Activated CD8-positive, alpha-beta memory T cell treated with anti-CD3 and anti-CD28 coated beads, Interleukin-2, amount 10 ng/mL, durations not matched to agents 7 days and 5 days (primary cell): ENCODE results near the gene TAS1R3. TPM values are rescaled to one million over a fixed set of nuclear protein-coding genes. Genes with fewer than 3 reads are reported as not detected.

Source experiments
- ATAC-seq: fragments of 150-1000 bp; cut with Tn5 transposase; one replicate; pipeline ENCODE4 v1.10.0; 2021; ENCODE audit warnings: moderate library complexity
- CTCF ChIA-PET: fragments of 350-600 bp; sonication (Branson Sonifier 250); formaldehyde crosslinking; loops from one replicate; lab custom pipeline; 2021; ENCODE audit warnings: antibody characterized with exemption; lab: Charles Lee
- DNase-seq: peaks from one replicate; pipeline ENCODE4 v3.0.0-alpha.2; 2020
- H3K27ac Mint-ChIP-seq: one replicate; pipeline ENCODE4 v1.8.0; 2021; ENCODE audit warnings: mild to moderate bottlenecking, mixed read lengths
- H3K27me3 Mint-ChIP-seq: one replicate; pipeline ENCODE4 v1.8.0; 2021; ENCODE audit warnings: mixed read lengths
- H3K36me3 Mint-ChIP-seq: one replicate; pipeline ENCODE4 v1.8.0; 2021; ENCODE audit warnings: mild to moderate bottlenecking, mixed read lengths
- H3K4me1 Mint-ChIP-seq: one replicate; pipeline ENCODE4 v1.8.0; 2021; ENCODE audit warnings: mixed read lengths
- H3K4me3 Mint-ChIP-seq: one replicate; pipeline ENCODE4 v1.8.0; 2021; ENCODE audit warnings: mild to moderate bottlenecking, moderate library complexity, mixed read lengths
- H3K9me3 Mint-ChIP-seq: one replicate; pipeline ENCODE4 v1.8.0; 2022; ENCODE audit warnings: low read depth, mixed read lengths
- total RNA-seq, 2 experiments: library from RNA; stranded (reverse); gene quantifications; one replicate each; pipeline ENCODE4 v1.2.3, GENCODE V29; 2021

The TAS1R3 gene
- total RNA-seq, 2 experiments from 2014 or later, result 0.77 to 0.82 TPM

DNA sequence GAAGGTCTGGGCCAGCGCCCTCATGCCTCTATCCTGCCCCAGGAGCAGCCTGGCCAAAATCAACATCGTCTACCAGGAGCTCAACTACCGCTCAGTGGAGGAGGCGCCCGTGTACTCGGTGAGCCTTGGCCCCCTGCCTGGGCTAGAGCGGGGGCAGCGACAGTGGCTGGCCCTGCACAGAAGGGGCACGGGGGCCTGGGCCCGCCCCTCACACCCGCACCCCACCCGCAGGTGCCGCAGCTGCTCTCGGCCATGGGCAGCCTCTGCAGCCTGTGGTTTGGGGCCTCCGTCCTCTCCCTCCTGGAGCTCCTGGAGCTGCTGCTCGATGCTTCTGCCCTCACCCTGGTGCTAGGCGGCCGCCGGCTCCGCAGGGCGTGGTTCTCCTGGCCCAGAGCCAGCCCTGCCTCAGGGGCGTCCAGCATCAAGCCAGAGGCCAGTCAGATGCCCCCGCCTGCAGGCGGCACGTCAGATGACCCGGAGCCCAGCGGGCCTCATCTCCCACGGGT is 40.0 kb upstream of the TAS1R3 start:
- H3K36me3 Mint-ChIP-seq, result no peaks in the 10 kb centered on the region
- H3K27me3 Mint-ChIP-seq, result no peaks in the 10 kb centered on the region
- no peak for ATAC-seq
- CTCF ChIA-PET, result interaction anchor here (0.9 to 3.2 kb wide), 13 partner anchors 14 to 307 kb away, joined by 3 to 58 read pairs (median 5); partner anchors contain the start of gene UBE2J2
- no peak overlapping the region for H3K4me3 Mint-ChIP-seq
- H3K9me3 Mint-ChIP-seq, result no peaks in the 10 kb centered on the region
- H3K27ac Mint-ChIP-seq, result no peak overlapping the region
- no peak for DNase-seq
- H3K4me1 Mint-ChIP-seq, result no peaks in the 10 kb centered on the region

DNA sequence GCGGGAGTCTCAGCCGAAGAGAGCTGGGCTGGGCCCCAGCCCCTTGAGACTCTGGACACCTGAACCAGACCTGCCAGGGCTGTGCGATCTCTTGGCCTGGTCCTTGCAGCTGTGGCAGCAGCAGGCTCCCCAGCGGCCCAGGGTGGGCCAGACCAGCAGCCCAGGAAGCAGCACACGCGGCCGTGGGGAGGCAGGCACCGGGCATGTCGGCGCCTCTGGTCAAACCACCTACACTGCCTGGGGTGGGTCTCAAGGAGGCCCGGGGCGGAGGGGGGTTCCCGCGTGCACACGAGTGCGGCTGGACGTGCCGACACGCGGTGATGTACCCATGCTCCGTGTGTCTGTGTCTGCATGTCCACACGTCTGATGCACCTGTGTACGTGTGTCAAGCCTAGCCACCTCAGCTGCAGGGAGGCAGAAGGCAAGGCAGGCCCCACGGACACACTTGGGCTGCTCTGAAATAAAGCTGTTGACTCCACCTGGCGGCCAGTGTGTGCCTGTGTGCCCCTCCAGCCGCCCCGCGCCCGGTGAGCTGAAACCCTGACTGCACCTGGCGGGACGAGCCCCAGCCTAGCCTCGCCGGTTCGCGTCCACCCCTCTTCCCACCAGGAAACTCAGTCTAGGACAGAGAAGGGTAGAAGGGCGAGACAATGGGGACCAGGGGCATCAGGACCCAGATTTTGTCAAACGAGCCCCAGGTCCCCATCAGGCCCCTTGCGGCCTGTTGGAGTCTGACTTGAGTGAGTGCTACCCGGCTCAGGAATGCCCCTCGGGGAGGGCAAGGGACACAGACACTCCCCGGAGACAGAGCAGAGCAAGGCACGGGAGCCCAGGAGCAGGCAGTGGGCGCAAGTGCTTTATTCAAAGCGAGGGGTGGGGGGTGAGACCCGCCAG is 39.3 kb upstream of the TAS1R3 start:
- no peaks in the 10 kb centered on the region for H3K36me3 Mint-ChIP-seq
- H3K27me3 Mint-ChIP-seq, result no peaks in the 10 kb centered on the region
- no peak overlapping the region for H3K27ac Mint-ChIP-seq
- DNase-seq, result peak; percentile 74
- ATAC-seq, result peak; percentile 72
- H3K9me3 Mint-ChIP-seq, result no peaks in the 10 kb centered on the region
- CTCF ChIA-PET, result interaction anchor here (0.7 to 3.2 kb wide), 14 partner anchors 11 to 307 kb away, joined by 3 to 58 read pairs (median 5); partner anchors contain the start of gene UBE2J2
- no peak overlapping the region for H3K4me3 Mint-ChIP-seq
- no peaks in the 10 kb centered on the region for H3K4me1 Mint-ChIP-seq

DNA sequence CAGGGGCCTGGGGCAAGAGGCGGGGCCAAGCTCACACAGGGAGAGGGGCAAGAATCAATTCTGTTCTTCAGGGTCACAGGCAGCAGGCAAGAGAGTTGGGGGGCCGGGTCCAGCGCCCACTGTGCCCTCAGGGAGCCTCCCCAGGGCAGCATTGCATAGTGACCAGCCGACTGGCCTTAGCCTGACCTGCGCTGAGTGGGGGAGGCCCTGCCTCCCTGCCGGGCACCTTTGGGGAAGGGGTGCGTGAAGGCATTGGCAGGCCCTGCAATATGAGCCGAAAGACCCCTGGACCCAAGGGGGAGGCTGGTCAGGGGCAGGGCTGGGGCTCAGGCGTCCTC is 38.7 kb upstream of the TAS1R3 start:
- H3K4me3 Mint-ChIP-seq, result no peak overlapping the region
- ATAC-seq, result no peak
- H3K9me3 Mint-ChIP-seq, result no peaks in the 10 kb centered on the region
- H3K4me1 Mint-ChIP-seq, result no peaks in the 10 kb centered on the region
- H3K36me3 Mint-ChIP-seq, result no peaks in the 10 kb centered on the region
- CTCF ChIA-PET, result interaction anchor here (0.7 to 3.2 kb wide), 12 partner anchors 11 to 308 kb away, joined by 3 to 58 read pairs (median 6); no protein-coding TSS in a partner anchor
- DNase-seq, result no peak
- no peak overlapping the region for H3K27ac Mint-ChIP-seq
- no peaks in the 10 kb centered on the region for H3K27me3 Mint-ChIP-seq

DNA sequence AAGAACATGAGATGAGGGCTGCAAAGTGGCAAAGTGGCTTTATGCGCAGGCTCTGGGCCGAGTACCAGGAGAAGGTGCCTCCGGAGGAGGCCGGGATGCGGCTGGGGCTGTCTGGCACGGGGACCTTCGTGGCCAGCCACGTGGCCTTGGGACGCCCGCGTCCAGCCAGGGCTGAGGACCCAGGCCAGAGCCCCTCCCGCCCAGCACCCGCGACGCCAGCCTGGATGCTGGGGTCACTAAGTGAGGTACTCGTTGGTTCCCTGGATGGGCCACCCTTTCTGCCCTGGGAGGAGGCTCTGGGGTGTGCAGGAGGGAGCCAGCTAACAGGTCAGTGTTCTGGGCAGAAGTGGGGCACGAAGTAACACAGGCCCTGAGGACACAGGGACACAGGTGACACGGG is 38.2 kb upstream of the TAS1R3 start:
- no peaks in the 10 kb centered on the region for H3K36me3 Mint-ChIP-seq
- H3K27ac Mint-ChIP-seq, result no peak overlapping the region
- CTCF ChIA-PET, result interaction anchor here (1.4 to 3.2 kb wide), 4 partner anchors 12 to 170 kb away, joined by 3 to 58 read pairs (median 6); no protein-coding TSS in a partner anchor
- H3K9me3 Mint-ChIP-seq, result no peaks in the 10 kb centered on the region
- ATAC-seq (no peak), DNase-seq (no peak)
- no peaks in the 10 kb centered on the region for H3K4me1 Mint-ChIP-seq
- no peak overlapping the region for H3K4me3 Mint-ChIP-seq
- H3K27me3 Mint-ChIP-seq, result no peaks in the 10 kb centered on the region

DNA sequence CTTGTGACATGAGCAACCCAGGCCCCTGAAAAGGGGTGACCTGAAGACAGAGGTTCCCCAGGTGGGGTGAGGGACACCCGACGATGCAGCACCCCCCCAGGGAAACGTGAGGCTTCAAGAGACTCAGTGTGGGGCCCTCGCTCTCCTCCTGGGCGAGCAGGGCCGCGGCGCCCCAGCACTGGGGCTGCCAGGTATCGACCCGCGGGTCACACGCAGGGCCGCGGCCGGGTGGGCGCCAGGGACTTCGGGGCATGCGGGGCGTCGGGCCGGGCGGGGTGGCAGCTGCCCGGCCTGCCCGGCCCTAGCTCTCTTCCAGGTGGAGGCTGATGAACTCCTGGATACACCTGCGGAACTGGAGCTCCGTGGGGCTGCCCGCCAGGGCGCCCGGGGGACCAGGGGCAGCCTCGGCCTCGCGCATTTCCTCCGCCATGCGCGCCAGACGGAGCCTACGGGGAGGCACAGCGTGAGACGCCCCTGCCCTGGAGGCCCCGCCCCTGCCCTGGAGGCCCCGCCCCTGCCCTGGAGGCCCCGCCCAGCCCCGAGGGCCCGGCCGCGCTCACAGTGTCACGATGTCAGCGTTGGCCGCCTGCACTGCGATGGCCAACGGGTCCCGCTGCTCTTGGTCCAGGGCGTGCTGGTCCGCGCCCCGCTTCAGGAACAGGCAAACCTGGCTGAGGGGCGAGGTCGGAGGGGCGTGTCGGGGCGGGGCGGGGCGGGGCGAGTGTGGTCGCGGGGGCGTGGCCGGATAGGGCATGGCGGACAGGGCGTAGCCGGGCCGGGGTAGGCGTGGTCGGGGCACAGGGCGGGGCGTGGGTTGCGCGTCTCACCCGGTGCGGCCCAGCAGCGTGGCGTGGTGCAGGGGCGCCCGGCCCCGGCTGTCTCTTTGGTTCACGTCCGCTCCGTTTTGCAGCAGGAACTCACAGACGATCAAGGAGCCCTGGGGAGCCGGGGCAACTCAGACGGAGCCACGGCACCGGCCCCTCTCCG is 37.5 kb upstream of the TAS1R3 start:
- CTCF ChIA-PET, result interaction anchor here (1.6 kb wide), 2 partner anchors 12 to 171 kb away, joined by 3 to 6 read pairs; no protein-coding TSS in a partner anchor
- Mint-ChIP-seq H3K4me3 (no peak overlapping the region), H3K27me3 (no peaks in the 10 kb centered on the region), H3K9me3 (no peaks in the 10 kb centered on the region), H3K36me3 (no peaks in the 10 kb centered on the region), H3K4me1 (no peaks in the 10 kb centered on the region), H3K27ac (no peak overlapping the region)
- ATAC-seq (no peak), DNase-seq (no peak)

DNA sequence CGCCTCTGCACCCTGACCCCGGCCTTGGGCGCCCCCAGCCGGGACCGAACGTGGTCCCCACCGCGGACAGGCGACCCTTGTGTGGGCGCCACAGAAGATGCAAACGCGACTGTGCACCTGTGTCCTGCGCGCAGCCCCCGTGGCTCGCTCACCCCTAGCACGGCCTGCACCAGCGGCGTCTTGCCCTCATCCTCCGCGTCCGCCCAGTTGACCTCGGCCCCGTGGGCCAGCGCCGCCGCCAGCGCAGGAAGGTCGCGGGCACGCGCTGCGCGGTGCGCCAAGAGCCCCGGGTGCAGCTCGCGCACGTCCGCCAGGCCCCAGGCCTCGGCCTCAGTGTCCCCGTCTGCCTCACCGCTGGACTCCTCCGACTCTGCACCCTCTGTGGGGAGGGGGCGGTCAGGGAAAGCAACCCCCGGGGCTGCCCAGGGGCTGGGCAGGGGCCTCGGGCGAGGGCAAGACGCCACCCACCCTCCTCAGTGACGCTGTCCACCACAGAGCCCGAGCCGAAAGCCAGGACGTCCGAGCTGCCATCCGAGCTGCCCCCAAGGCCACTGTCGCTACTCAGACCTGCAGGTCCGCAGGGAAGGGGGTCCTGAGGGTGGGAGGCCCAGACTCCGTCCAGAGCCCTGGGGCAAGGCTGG is 36.7 kb upstream of the TAS1R3 start:
- H3K27me3 Mint-ChIP-seq, result no peaks in the 10 kb centered on the region
- H3K4me1 Mint-ChIP-seq, result no peaks in the 10 kb centered on the region
- H3K9me3 Mint-ChIP-seq, result no peaks in the 10 kb centered on the region
- CTCF ChIA-PET, result interaction anchor here (1.2 to 1.6 kb wide), 2 partner anchors 11 to 172 kb away, joined by 6 to 7 read pairs; no protein-coding TSS in a partner anchor
- no peaks in the 10 kb centered on the region for H3K36me3 Mint-ChIP-seq
- ATAC-seq (no peak), DNase-seq (no peak)
- H3K27ac Mint-ChIP-seq, result no peak overlapping the region
- no peak overlapping the region for H3K4me3 Mint-ChIP-seq

DNA sequence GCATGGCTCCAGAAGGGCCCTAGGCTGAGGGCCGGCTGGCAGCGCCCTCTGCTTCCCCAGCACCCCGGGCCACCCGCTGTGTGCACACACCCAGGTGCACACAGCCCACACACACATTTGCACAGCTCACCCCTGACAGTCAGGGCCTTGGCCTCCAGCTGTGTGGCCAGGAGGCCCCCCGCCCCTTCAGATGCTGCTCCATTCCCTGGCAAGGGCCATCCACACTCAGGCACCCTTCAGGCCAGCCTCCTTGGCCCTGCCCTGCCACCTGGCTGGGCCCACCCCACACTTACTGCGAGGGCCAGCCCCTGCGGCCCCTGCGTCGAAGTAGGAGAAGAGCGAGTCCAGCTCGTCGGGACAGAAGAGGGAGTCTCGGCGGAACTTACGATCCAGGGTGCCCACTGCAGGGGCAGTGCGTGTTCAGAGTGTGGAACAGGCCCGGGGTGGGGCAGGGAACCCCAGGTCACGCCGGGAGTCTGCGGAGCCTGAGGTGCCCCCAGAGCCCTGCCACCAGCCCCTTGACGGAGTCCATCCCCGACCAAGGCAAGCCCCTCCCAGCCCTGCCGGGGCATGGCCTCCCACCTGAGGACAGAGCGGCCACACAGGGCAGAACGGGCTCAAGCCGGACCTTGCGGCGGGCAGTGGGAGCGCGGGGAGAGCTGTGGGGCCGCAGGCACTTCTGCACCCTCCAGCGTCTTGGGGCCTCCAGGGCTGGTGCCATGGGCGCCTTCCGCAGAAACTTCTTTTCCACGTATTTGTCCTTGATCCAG is 35.7 kb upstream of the TAS1R3 start:
- no peaks in the 10 kb centered on the region for H3K36me3 Mint-ChIP-seq
- H3K4me1 Mint-ChIP-seq, result no peaks in the 10 kb centered on the region
- H3K27ac Mint-ChIP-seq, result no peak overlapping the region
- no peak for ATAC-seq
- no peak for DNase-seq
- H3K27me3 Mint-ChIP-seq, result no peaks in the 10 kb centered on the region
- no peak overlapping the region for H3K4me3 Mint-ChIP-seq
- no peaks in the 10 kb centered on the region for H3K9me3 Mint-ChIP-seq
- CTCF ChIA-PET, result interaction anchor here (1.2 to 1.6 kb wide), 3 partner anchors 10 to 173 kb away, joined by 4 to 7 read pairs (median 6); no protein-coding TSS in a partner anchor

DNA sequence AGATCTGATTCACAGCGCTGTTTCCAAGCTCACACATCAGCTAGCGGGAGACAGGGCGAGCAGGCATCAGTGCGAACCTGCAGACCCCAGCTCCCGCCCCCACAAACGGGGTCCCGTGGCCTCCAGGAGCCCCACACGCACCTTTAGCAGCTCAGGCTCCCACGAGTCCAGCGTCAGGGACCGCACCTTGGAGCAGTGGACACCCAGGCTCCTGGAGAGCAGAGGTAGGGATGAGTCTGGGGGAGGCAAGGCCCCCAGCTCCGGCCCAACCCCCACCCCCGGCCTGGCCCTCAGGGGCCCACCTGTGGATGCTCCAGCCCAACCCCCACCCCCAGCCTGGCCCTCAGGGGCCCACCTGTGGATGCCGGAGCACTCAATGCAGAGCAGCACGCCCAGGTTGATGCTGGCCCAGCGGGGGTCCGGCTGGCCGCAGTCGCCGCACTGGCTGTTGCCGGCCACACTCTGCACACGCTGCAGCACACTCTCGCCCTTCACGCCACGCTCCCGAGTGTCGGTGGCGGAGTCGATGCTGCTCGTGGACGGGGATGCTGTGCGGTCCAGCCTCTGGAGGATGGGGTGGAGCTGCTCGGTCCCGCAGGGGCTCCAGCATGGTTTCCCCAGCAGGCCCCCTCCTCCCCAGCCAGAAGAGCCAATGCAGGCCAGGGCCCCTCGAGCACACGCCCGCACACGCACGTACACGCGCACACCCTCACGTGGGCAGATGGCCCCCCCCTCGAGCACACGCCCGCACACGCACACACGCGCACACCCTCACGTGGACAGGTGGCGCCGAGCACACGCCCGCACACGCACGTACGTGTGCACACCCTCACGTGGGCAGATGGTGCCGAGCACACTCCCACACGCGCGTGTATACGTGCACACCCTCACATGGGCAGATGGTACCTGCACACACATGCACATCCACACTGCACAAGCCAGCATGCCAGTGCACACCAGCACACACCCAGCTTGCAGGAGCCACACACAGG is 34.7 kb upstream of the TAS1R3 start:
- no peak for ATAC-seq
- H3K4me3 Mint-ChIP-seq, result no peak overlapping the region
- H3K9me3 Mint-ChIP-seq, result no peaks in the 10 kb centered on the region

DNA sequence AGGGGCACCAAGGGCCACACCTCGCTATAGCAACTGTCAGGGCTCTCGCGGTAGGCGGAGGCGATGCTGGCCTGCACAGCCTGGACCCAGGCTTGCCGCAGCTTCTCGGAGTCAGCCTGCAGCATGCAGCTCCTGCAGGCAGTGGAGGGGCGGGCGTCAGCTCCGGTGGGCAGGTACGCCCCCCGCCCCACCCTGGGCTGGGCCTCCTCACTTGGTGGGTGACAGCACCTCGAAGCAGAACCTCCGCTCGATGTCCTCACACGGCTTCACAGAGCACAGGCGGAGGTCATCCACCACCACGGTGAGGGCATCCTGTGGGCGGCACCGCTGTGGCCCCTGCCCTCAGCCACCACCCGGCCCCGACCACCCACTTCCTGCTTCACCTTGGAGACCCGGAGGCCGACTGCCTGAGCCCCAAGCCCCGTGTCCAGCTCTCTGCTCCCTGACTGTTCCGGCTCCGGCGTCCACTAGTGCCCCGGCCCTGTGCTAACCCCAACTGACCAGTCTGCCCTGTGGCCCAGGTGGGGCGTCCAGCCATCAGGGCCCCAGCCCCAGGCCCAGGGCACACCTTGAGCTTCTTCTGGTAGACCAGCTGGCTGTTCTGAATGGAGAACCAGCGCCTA is 33.2 kb upstream of the TAS1R3 start:
- Mint-ChIP-seq H3K27me3 (no peaks in the 10 kb centered on the region), H3K9me3 (no peaks in the 10 kb centered on the region), H3K36me3 (no peaks in the 10 kb centered on the region), H3K27ac (no peak overlapping the region), H3K4me1 (no peaks in the 10 kb centered on the region), H3K4me3 (no peak overlapping the region)
- ATAC-seq (no peak), DNase-seq (no peak)
- CTCF ChIA-PET, result no interaction called here

More for the DNA sequence above, 34.7 kb upstream of the TAS1R3 start:
- Mint-ChIP-seq H3K4me1 (no peaks in the 10 kb centered on the region), H3K27ac (no peak overlapping the region), H3K27me3 (no peaks in the 10 kb centered on the region), H3K36me3 (no peaks in the 10 kb centered on the region)
- no peak for DNase-seq
- CTCF ChIA-PET, result interaction anchor here (1.4 kb wide), 1 partner anchor 9 kb away, joined by 4 read pairs; no protein-coding TSS in a partner anchor

DNA sequence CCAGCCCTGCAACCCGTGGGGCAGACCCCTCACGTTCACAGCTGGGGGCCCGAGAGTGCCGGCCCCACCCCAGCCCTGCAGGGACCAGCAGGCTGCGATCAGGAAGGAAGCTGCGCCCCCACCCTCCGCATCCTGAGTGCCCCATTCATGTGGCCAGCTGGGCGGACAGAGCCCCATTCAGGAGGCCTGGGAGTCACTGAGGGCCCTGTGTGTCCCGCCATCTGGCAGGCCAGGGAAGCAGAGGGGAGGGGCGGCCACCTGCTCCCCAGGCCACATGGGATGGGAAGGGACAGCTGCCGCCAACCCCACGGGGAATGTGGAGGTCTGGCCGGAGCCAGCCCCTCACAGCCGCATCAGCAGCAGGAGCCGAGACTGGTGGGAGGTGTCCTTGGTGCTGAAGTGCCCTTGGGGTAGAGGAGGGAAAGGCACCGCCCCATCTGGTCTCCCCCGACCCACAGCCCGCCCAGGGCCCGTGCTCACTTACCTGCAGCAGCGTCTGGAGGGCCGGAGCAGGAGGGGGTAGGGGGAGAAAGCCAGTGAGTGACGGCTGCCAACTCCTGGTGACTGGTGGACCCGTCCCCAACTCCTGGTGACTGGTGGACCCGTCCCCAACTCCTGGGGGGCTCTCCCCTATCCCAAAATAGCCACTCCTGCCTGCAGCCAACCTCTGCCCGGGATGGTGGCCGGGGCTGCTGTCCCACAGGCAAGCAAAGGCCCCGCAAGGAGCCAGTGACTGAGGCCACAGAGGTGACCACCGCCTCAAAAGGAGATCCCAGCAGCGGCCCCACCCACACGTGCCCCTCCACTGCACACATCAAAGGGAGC is 32.0 kb upstream of the TAS1R3 start:
- CTCF ChIA-PET, result interaction anchor here (1.0 to 1.2 kb wide), 2 partner anchors 14 to 142 kb away, joined by 3 read pairs; no protein-coding TSS in a partner anchor
- H3K9me3 Mint-ChIP-seq, result no peaks in the 10 kb centered on the region
- no peaks in the 10 kb centered on the region for H3K27me3 Mint-ChIP-seq
- ATAC-seq, result no peak
- no peak overlapping the region for H3K27ac Mint-ChIP-seq
- H3K36me3 Mint-ChIP-seq, result no peaks in the 10 kb centered on the region
- no peaks in the 10 kb centered on the region for H3K4me1 Mint-ChIP-seq
- no peak overlapping the region for H3K4me3 Mint-ChIP-seq
- DNase-seq, result no peak
